HepG2 (cell line): ENCODE data around the gene SNX27. TPM values are rescaled to one million over a fixed set of nuclear protein-coding genes. Genes with fewer than 3 reads are reported as not detected.

Experiments
- ATAC-seq: fragments of 200-7000 bp; cut with Tn5 transposase; 3 replicates; pipeline ENCODE4 v1.9.1; 2020; ENCODE audit warnings: mild to moderate bottlenecking, moderate library complexity
- BruUV-seq: library from RNA; stranded (reverse); fragments of 400-500 nt; replicated peaks from 2 replicates; lab custom pipeline; 2021; lab: Mats Ljungman, UMichigan
- CTCF ChIA-PET: fragments of 300-600 bp; formaldehyde crosslinking; extraction: SDS; loops from one replicate; lab custom pipeline; 2021; ENCODE audit warnings: low total read pairs, inconsistent platforms, low intra/inter-chr PET ratio; lab: Yijun Ruan, JAX
- POLR2A ChIA-PET: fragments of 350-600 bp; sonication (Branson Sonifier 250); formaldehyde crosslinking; loops from one replicate; lab custom pipeline; 2020; ENCODE audit warnings: antibody characterized with exemption, inconsistent platforms; lab: Yijun Ruan, JAX
- DNase-seq: peaks from one replicate; pipeline ENCODE4 v3.0.0-alpha.2; 2015; ENCODE audit warnings: low spot score
- FAIRE-seq: peaks from 3 replicates; lab custom pipeline; 2011; peaks lifted over from hg19 to GRCh38; lab: Jason Lieb, UNC
- H2AFZ ChIP-seq: one replicate; pipeline ENCODE4 v1.6.1; 2011; ENCODE audit warnings: low read length, inconsistent platforms
- H3K27ac ChIP-seq: fragments of 300-600 bp; 3 replicates; pipeline ENCODE4 v1.8.0; 2011; ENCODE audit warnings: mixed run types, mild to moderate bottlenecking, mixed read lengths, low read length, inconsistent platforms; ENCODE audit not compliant: insufficient read depth; ENCODE audit errors: extremely low read length
- H3K27me3 ChIP-seq, 2 experiments: fragments of 200-600 bp in 1 of 2; 2 replicates in 1 of 2; 3 replicates in 1 of 2; pipeline versions ENCODE4 v1.6.0 to v1.8.0; 2011; ENCODE audit warnings: low read length in 2 of 2, mild to moderate bottlenecking in 2 of 2, moderate library complexity in 2 of 2, inconsistent platforms in 1 of 2; ENCODE audit not compliant: insufficient read depth in 2 of 2, control insufficient read depth in 1 of 2
- H3K36me3 ChIP-seq, 2 experiments: fragments of 200-600 bp in 1 of 2; replicated peaks in 1 of 2; 2 replicates in 1 of 2; 3 replicates in 1 of 2; pipeline versions ENCODE4 v1.5.1 to v1.8.0; 2011; ENCODE audit warnings: low read length in 2 of 2, inconsistent platforms in 1 of 2; ENCODE audit not compliant: insufficient read depth in 2 of 2, control insufficient read depth in 1 of 2
- H3K4me1 ChIP-seq: 2 replicates; pipeline ENCODE4 v1.5.1; 2012; ENCODE audit warnings: low read length, inconsistent platforms; ENCODE audit not compliant: insufficient read depth
- H3K4me2 ChIP-seq: 2 replicates; pipeline ENCODE4 v1.6.0; 2011; ENCODE audit warnings: low read depth, low read length, inconsistent platforms
- H3K4me3 ChIP-seq, 3 experiments: fragments of 200-600 bp in 1 of 3; sonication (generic), shearing (Covaris generic) in 1 of 3; replicated peaks in 1 of 3; 2 replicates each; pipeline ENCODE4 v1.5.1; 2011 to 2016; ENCODE audit warnings: low read length in 3 of 3, inconsistent platforms in 2 of 3, low read depth in 2 of 3, mild to moderate bottlenecking in 2 of 3, control low read depth in 1 of 3, mixed read lengths in 1 of 3; ENCODE audit not compliant: insufficient read depth in 1 of 3
- H3K79me2 ChIP-seq: one replicate; pipeline ENCODE4 v1.6.1; 2011; ENCODE audit warnings: low read length, inconsistent platforms; ENCODE audit not compliant: insufficient read depth
- H3K9ac ChIP-seq: 2 replicates; pipeline ENCODE4 v1.6.0; 2011; ENCODE audit warnings: mild to moderate bottlenecking, low read depth, low read length, inconsistent platforms; ENCODE audit not compliant: insufficient read depth
- H3K9me3 ChIP-seq: 2 replicates; pipeline ENCODE4 v1.5.1; 2012; ENCODE audit warnings: mild to moderate bottlenecking, low read length
- H4K20me1 ChIP-seq: 2 replicates; pipeline ENCODE4 v1.6.0; 2011; ENCODE audit warnings: inconsistent platforms, mild to moderate bottlenecking, low read length, moderate library complexity; ENCODE audit not compliant: insufficient read depth
- ATF1 ChIP-seq: IDR thresholded peaks from 2 replicates; pipeline ENCODE4 v1.6.1; 2016; ENCODE audit warnings: mild to moderate bottlenecking, control low read depth
- CEBPB ChIP-seq: IDR thresholded peaks from 2 replicates; pipeline ENCODE4 v1.6.1; 2011; ENCODE audit warnings: low read depth, low read length, improper control_type of control experiment, borderline replicate concordance
- KAT2B ChIP-seq: fragments of 150-350 bp; IDR thresholded peaks from 2 replicates; pipeline ENCODE4 v1.6.1; 2014; ENCODE audit warnings: low read depth, low read length, borderline replicate concordance
- KDM3A ChIP-seq: IDR thresholded peaks from 2 replicates; pipeline ENCODE4 v1.6.1; 2018; ENCODE audit warnings: low read depth, missing compliant biosample characterization
- KDM5A ChIP-seq: fragments of 200-600 bp; sonication (generic); IDR thresholded peaks from 2 replicates; pipeline ENCODE4 v1.7.0; 2018; ENCODE audit warnings: antibody characterized with exemption, mild to moderate bottlenecking, low read length, borderline replicate concordance
- KMT2B ChIP-seq: IDR thresholded peaks from 2 replicates; pipeline ENCODE4 v1.6.1; 2016; ENCODE audit warnings: missing genetic modification reagents, missing compliant biosample characterization
- PHF8 ChIP-seq: sonication (generic); formaldehyde crosslinking; IDR thresholded peaks from 2 replicates; pipeline ENCODE4 v1.5.0; 2020; ENCODE audit warnings: missing genetic modification reagents
- SIX1 ChIP-seq: sonication (generic); formaldehyde crosslinking; IDR thresholded peaks from 2 replicates; pipeline ENCODE4 v1.4.0; 2020; ENCODE audit warnings: missing genetic modification reagents, borderline replicate concordance
- ZBTB8A ChIP-seq: sonication (generic); formaldehyde crosslinking; IDR thresholded peaks from 2 replicates; pipeline ENCODE4 v1.4.0; 2020; ENCODE audit warnings: mild to moderate bottlenecking, low read depth, missing genetic modification reagents, borderline replicate concordance
- ZC3H4 ChIP-seq: sonication (generic); formaldehyde crosslinking; IDR thresholded peaks from 2 replicates; pipeline ENCODE4 v1.4.0; 2020; ENCODE audit warnings: missing genetic modification reagents, borderline replicate concordance
- ZNF484 ChIP-seq: sonication (generic); formaldehyde crosslinking; IDR thresholded peaks from 2 replicates; pipeline ENCODE4 v1.5.1; 2020; ENCODE audit warnings: mild to moderate bottlenecking, low read depth, missing genetic modification reagents, borderline replicate concordance
- WGBS: methylation state at CpG from one replicate; pipeline ENCODE4 v1.1.6; 2017; ENCODE audit warnings: low lambda C conversion rate; 5-methylcytosine and 5-hydroxymethylcytosine counted together
- in situ Hi-C: cut with HindIII; loops from 2 replicates; pipeline ENCODE4 v1.10.0; 2017; ENCODE audit warnings: low pct_unique_long_range_greater_than_20kb; ENCODE audit not compliant: extremely low pct_ligation_motif_present
- intact Hi-C: fragments of 100-400 bp; cut with micrococcal nuclease; formaldehyde crosslinking; loops from one replicate; pipeline ENCODE4 v1.10.0; 2022; ENCODE audit not compliant: unreplicated experiment
- polyA plus RNA-seq, 8 experiments: library from polyadenylated mRNA; depleted of rRNA in 3 of 8; stranded (reverse) in 7 of 8; unstranded in 1 of 8; fragments of >200 nt; fragmentation: Illumina TruSeq in 4 of 8; extraction: Trizol in 4 of 8; gene quantifications; 2 replicates each; pipeline versions ENCODE4 v1.2.1 to v1.2.3, GENCODE V29; 2011 to 2016; ENCODE audit warnings: low read depth in 4 of 8, missing spikeins in 1 of 8, mixed read lengths in 1 of 8; ENCODE audit not compliant: insufficient read depth in 1 of 8
- total RNA-seq, 5 experiments: library from RNA; depleted of rRNA; stranded (reverse); fragments of >200 nt; fragmentation: Illumina TruSeq; extraction: Trizol; gene quantifications; 2 replicates each; pipeline ENCODE4 v1.2.3, GENCODE V29; 2016; ENCODE audit warnings: low read depth in 1 of 5
- TF ChIP-seq, protein P1 (sequence below): sonication (generic); formaldehyde crosslinking; IDR thresholded peaks from 2 replicates; pipeline ENCODE4 v1.8.1; 2023; ENCODE audit warnings: mild to moderate bottlenecking, missing genetic modification reagents

The SNX27 gene
- total and polyA plus RNA-seq, 2 of the 13 experiments (the other 11 are each of a cell fraction or from before 2014, with no cell fraction given), result 14.4 to 17.8 TPM

DNA sequence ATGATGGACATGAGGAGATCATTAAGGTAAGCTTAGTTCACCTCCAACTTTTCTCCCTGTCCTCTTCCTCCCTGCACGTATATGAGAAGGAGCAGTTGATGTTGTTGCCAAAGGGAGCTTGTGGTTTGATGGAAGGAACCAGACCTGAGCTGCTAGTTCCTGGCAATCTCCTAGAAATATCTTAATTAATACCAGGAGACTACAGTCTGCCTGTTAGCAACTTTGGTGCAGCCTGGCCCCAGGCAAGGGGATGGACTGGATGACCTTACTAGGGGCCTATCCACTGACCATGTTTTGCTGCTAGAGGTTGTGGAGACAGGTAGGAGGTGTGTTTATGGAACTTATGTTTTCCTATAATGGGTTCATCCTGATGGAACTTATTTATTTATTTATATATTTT, 49.2 kb upstream of the SNX27 start:
- Histone ChIP-seq H2AFZ (no peak overlapping the region), H3K36me3 (peaks cover 3 to 5% of the 10 kb centered on the region in 2 experiments; a peak in 2 of 5 replicates), H3K27me3 (no peaks in the 10 kb centered on the region), H3K9me3 (no peaks in the 10 kb centered on the region), H3K79me2 (no peaks in the 10 kb centered on the region), H3K4me1 (peaks cover 17% of the 10 kb centered on the region), H3K4me3 (no peak overlapping the region), H3K27ac (no peak overlapping the region), H3K9ac (no peak overlapping the region), H3K4me2 (no peak overlapping the region), H4K20me1 (no peaks in the 10 kb centered on the region)
- BruUV-seq, result no TSS peak
- ChIA-PET CTCF (no interaction called here), POLR2A (interaction anchor here (0.7 kb wide), 1 partner anchor 23 kb away, joined by 4 read pairs; the partner anchor contains the start of gene TUFT1)
- no peak for DNase-seq
- WGBS, result 100% methylated on average over 1 of the region's 1 CpG
- in situ Hi-C loops (no loop called here), intact Hi-C loops (no loop called here)
- FAIRE-seq, result no peak
- no peak for ATAC-seq
- no peak for TF ChIP-seq ATF1
- no peak for TF ChIP-seq ZC3H4 (CRISPR knock-in tag)
- TF ChIP-seq ZNF484 (CRISPR knock-in tag), result no peak
- TF ChIP-seq KDM5A, result no peak
- TF ChIP-seq, protein P1, sequence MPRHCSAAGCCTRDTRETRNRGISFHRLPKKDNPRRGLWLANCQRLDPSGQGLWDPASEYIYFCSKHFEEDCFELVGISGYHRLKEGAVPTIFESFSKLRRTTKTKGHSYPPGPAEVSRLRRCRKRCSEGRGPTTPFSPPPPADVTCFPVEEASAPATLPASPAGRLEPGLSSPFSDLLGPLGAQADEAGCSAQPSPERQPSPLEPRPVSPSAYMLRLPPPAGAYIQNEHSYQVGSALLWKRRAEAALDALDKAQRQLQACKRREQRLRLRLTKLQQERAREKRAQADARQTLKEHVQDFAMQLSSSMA (CRISPR knock-in tag), result no peak
- no peak for TF ChIP-seq KMT2B (CRISPR knock-in tag)
- TF ChIP-seq CEBPB, result no peak
- TF ChIP-seq KDM3A (CRISPR knock-in tag), result no peak
- no peak for TF ChIP-seq PHF8 (CRISPR knock-in tag)
- no peak for TF ChIP-seq SIX1 (CRISPR knock-in tag)
- no peak for TF ChIP-seq ZBTB8A (CRISPR knock-in tag)
- TF ChIP-seq KAT2B, result no peak
